Fibroblast of pulmonary artery (primary cell): ENCODE results near the gene VDAC2.
A peak's percentile ranks its signal among the peaks of the same experiment; 100 is the strongest.

Experiments used
- DNase-seq: peaks from one replicate; pipeline ENCODE4 v3.0.0-alpha.2; 2010; ENCODE audit warnings: low read depth
- H3K4me3 ChIP-seq: replicated peaks from 2 replicates; pipeline ENCODE4 v1.5.1; 2011; ENCODE audit warnings: low read depth, mild to moderate bottlenecking, control low read depth, low read length, moderate library complexity
- CTCF ChIP-seq: IDR thresholded peaks from 2 replicates; pipeline ENCODE4 v1.5.1; 2011; ENCODE audit warnings: mild to moderate bottlenecking, control low read depth, low read length, inconsistent platforms; ENCODE audit errors: missing control alignments

The VDAC2 gene

GRCh38 chr10:75210282-75211006, at the start of gene VDAC2:
Gene VDAC2 (plus strand): TSS chr10:75210796. CDS start chr10:75211159, 363 bp downstream.
- peak within 1 kb of the TSS; percentile 94 for H3K4me3 ChIP-seq
- peak; percentile 90 for DNase-seq
- TF ChIP-seq CTCF = no peak

- H3K4me3 ChIP-seq = no peak overlapping the region
- TF ChIP-seq CTCF = no peak
- peak; percentile 51 for DNase-seq
Observed at GRCh38 chr10:75165684-75166622, 44.6 kb upstream of the VDAC2 start.

GRCh38 chr10:75166623-75166972, 44.0 kb upstream of the VDAC2 start:
- DNase-seq = no peak
- TF ChIP-seq CTCF = no peak
- H3K4me3 ChIP-seq = no peak overlapping the region

GRCh38 chr10:75168275-75168674, 42.3 kb upstream of the VDAC2 start:
- DNase-seq = no peak
- TF ChIP-seq CTCF = no peak
- H3K4me3 ChIP-seq = no peak overlapping the region

- TF ChIP-seq CTCF = no peak
- DNase-seq = no peak
- H3K4me3 ChIP-seq = no peak overlapping the region
Observed at GRCh38 chr10:75170215-75170614, 40.4 kb upstream of the VDAC2 start.

GRCh38 chr10:75175046-75175445, 35.5 kb upstream of the VDAC2 start:
- no peak for DNase-seq
- no peak overlapping the region for H3K4me3 ChIP-seq
- no peak for TF ChIP-seq CTCF
